Activated gamma-delta T cell treated with Interleukin-2 at 50 U/mL for 16 hours (primary cell): ENCODE results near the gene ABHD17A.

ENCODE experiments used
- DNase-seq: peaks from one replicate; pipeline ENCODE4 v3.0.0-alpha.2; 2020

The ABHD17A gene

GRCh38 chr19:1885398-1886119, at the start of gene ABHD17A:
TSS of gene ABHD17A (minus strand) at chr19:1885496. CDS start at chr19:1881566, 3,930 bp downstream.
- peak; percentile 95 for DNase-seq

GRCh38 chr19:1933942-1934341, 48.6 kb upstream of the ABHD17A start:
- no peak for DNase-seq

GRCh38 chr19:1933244-1933643, 47.9 kb upstream of the ABHD17A start:
- no peak for DNase-seq

GRCh38 chr19:1932395-1932794, 47.1 kb upstream of the ABHD17A start:
- no peak for DNase-seq

GRCh38 chr19:1931445-1931844, 46.1 kb upstream of the ABHD17A start:
- DNase-seq = no peak

GRCh38 chr19:1929021-1929742, 43.9 kb upstream of the ABHD17A start:
- DNase-seq = peak; percentile 87

GRCh38 chr19:1925544-1925943, 40.2 kb upstream of the ABHD17A start:
- no peak for DNase-seq

- DNase-seq = no peak
Observed at GRCh38 chr19:1924320-1924961, 39.1 kb upstream of the ABHD17A start.

GRCh38 chr19:1923319-1923718, 38.0 kb upstream of the ABHD17A start:
- no peak for DNase-seq

- DNase-seq = no peak
Observed at GRCh38 chr19:1922803-1923202, 37.5 kb upstream of the ABHD17A start.

- no peak for DNase-seq
Observed at GRCh38 chr19:1921825-1922224, 36.5 kb upstream of the ABHD17A start.

- DNase-seq = no peak
Observed at GRCh38 chr19:1921326-1921725, 36.0 kb upstream of the ABHD17A start.

GRCh38 chr19:1920644-1921043, 35.3 kb upstream of the ABHD17A start:
- no peak for DNase-seq

- no peak for DNase-seq
Observed at GRCh38 chr19:1918975-1919374, 33.7 kb upstream of the ABHD17A start.

GRCh38 chr19:1917926-1918325, 32.6 kb upstream of the ABHD17A start:
- no peak for DNase-seq

GRCh38 chr19:1917146-1917545, 31.9 kb upstream of the ABHD17A start:
- no peak for DNase-seq

- no peak for DNase-seq
Observed at GRCh38 chr19:1914826-1915341, 29.6 kb upstream of the ABHD17A start.

- no peak for DNase-seq
Observed at GRCh38 chr19:1913781-1914577, 28.7 kb upstream of the ABHD17A start.

GRCh38 chr19:1912760-1913505, 27.6 kb upstream of the ABHD17A start:
- DNase-seq = no peak

- no peak for DNase-seq
Observed at GRCh38 chr19:1911995-1912394, 26.7 kb upstream of the ABHD17A start.

- DNase-seq = peak; percentile 46
Observed at GRCh38 chr19:1911098-1911497, 25.8 kb upstream of the ABHD17A start.

- DNase-seq = no peak
Observed at GRCh38 chr19:1910177-1910576, 24.9 kb upstream of the ABHD17A start.
